ENCODE results near the gene RSPH10B2.
"Not testable (repeated sequence)": the region's sequence is repeated elsewhere in the genome, so short reads cannot be mapped to it uniquely, and the experiment has no call there.

The RSPH10B2 gene

DNA sequence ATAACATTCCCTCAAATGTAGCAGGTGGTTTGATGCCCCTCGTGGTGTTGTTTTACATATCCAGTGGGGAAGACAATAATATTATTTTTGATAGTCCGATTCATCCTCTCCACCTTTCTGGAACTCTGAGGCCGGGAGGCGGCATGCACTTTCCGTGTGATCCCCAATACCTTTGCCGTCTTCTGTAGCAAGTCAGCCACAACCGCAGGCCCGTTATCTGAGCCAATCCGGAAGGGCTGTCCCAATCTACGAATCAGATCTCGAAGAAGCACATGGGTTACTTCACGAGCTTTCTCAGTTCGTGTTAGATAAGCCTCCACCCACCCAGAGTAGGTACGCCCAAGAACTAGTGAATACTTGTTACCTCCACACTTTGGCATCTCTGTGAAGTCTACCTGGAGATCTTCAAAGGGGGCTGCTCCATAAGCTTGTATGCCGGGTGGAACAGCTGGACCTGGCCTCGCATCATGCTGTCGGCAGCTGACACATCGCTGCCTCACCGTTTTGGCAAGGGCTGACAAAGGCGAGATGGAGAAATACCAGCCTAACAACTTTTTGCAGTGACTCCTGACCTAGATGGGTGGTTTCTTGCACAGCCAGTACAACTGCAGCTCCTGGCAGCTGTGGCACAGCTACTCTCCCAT is 88.5 kb downstream of the RSPH10B2 start:
- DNase-seq (ENCODE audit: low read depth in 2 of 2): not testable (repeated sequence)

DNA sequence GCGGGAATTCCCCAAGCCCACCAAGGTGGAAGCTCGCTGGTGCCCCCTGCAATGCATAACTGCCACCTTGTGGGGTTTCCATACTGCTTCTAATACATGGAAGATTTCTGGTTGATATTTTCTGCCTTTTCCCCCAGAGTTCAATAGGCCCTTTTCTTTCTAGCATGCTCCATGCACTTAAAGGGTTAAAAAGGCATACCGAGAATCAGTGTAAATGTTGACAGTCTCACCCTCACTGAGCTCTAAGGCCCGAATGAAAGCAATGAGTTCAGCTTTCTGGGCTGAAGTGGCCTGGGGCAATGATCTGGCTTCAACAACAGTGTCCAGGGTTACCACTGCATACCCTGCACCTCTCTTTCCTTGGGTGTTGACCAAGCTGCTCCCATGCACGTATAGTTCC is 89.2 kb downstream of the RSPH10B2 start:
- DNase-seq (ENCODE audit: low read depth in 2 of 2): not testable (repeated sequence)

DNA sequence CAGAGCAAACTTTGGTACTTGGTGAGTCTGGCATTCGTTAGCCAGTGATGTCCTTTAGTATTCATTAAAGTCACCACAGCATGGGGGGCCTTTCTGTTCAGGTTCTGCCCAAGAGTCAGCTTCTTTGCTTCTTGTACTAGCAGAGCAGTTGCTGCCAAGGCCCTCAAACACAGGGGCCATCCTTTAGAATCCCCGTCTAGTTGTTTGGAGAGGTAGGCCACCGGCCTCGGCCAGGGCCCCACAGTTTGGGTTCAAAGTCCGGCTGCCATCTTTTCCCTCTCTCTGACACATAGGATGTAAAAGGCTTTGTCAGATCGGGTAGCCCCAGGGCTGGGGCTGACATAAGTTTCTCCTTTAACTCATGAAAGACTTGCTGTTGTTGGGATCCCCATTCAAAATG is 89.8 kb downstream of the RSPH10B2 start:
- DNase-seq (ENCODE audit: low read depth in 2 of 2): not testable (repeated sequence)

DNA sequence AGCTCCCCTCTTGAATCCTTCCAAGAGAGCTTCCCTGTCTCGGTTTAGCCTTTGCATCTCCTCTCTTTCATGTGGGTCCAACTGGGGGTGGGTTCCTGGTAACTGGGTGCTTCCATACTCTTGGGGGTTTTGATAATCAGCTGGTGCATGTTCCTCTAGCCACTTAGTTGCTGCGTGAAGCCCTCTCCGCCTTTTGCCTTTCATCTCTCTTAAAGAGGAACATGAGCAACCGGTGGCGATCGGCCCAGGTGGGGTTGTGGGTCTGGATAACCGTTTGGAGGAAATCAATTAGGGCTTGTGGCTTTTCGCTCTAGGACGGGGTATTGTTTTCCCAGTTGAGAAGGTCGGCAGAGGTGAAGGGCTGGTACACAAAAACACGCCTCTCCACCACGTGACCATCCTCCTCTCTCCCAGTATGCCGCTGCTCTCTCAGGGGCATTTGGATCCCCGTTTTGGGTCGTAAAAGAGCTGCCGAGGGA is 92.1 kb downstream of the RSPH10B2 start:
- DNase-seq (ENCODE audit: low read depth in 2 of 2): not testable (repeated sequence)

DNA sequence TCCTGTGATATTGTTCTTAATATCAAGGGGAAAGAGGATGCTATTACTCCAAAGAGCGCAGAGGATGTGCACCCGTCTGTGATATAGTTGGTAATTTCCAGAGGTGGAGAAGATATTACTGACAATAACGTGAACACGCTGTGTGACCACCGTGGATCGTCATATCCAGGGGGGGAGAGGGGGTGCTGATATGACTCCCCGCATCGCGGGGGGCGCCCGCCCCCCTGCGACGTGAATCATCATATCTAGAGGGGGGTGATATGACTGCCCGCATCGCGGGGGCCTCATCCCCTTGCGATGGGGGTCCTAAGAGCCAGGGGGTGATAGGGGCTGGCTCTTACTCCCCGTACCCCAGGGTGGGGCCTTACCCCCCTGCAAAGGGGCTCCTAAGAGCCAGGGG is 93.8 kb downstream of the RSPH10B2 start:
- DNase-seq (ENCODE audit: low read depth in 2 of 2): not testable (repeated sequence)
